CD4-positive, alpha-beta T cell (primary cell): Measurements from ENCODE around the gene ATG16L1. TPM values are rescaled to one million over a fixed set of nuclear protein-coding genes. Genes with fewer than 3 reads are reported as not detected.
A peak's percentile ranks its signal among the peaks of the same experiment; 100 is the strongest.

ENCODE experiments used
- ATAC-seq: fragments of 200-7000 bp; cut with Tn5 transposase; one replicate; pipeline ENCODE4 v1.10.0; 2022; ENCODE audit warnings: mild to moderate bottlenecking; ENCODE audit not compliant: poor library complexity
- CTCF ChIA-PET: fragments of 350-600 bp; sonication (Branson Sonifier 250); formaldehyde crosslinking; loops from one replicate; lab custom pipeline; 2021; ENCODE audit warnings: antibody characterized with exemption, inconsistent platforms; lab: Charles Lee
- POLR2A ChIA-PET: fragments of 350-600 bp; sonication (Branson Sonifier 250); formaldehyde crosslinking; loops from one replicate; lab custom pipeline; 2021; ENCODE audit warnings: antibody characterized with exemption, inconsistent platforms; lab: Charles Lee
- DNase-seq, 14 experiments: peaks; one replicate each; pipeline ENCODE4 v3.0.0-alpha.2; 2013 to 2020; ENCODE audit warnings: mixed read lengths in 2 of 14
- H3K27ac ChIP-seq, 2 donors: one replicate each; pipeline versions ENCODE4 v1.5.1 to v1.7.0; 2013; ENCODE audit warnings: low read length in 2 of 2, low read depth in 1 of 2, mild to moderate bottlenecking in 1 of 2
- H3K27me3 ChIP-seq, 2 experiments: 1 replicate in 1 of 2; 2 replicates in 1 of 2; pipeline versions ENCODE4 v1.6.1 to v1.7.0; 2013; ENCODE audit warnings: low read length in 2 of 2, control low read depth in 1 of 2, mild to moderate bottlenecking in 1 of 2, moderate library complexity in 1 of 2; ENCODE audit not compliant: insufficient read depth in 2 of 2, control insufficient read depth in 1 of 2
- H3K36me3 ChIP-seq: one replicate; pipeline ENCODE4 v1.6.1; 2013; ENCODE audit warnings: low read length, control low read depth; ENCODE audit not compliant: insufficient read depth
- H3K4me1 ChIP-seq: one replicate; pipeline ENCODE4 v1.6.1; 2013; ENCODE audit warnings: low read length, control low read depth; ENCODE audit not compliant: insufficient read depth
- H3K4me3 ChIP-seq: one replicate; pipeline ENCODE4 v1.5.1; 2013; ENCODE audit warnings: mild to moderate bottlenecking, low read length, moderate library complexity
- H3K9me3 ChIP-seq, 2 experiments: 1 replicate in 1 of 2; 2 replicates in 1 of 2; pipeline versions ENCODE4 v1.6.1 to v1.7.0; 2013; ENCODE audit warnings: low read length in 2 of 2, mild to moderate bottlenecking in 2 of 2, control low read depth in 1 of 2, moderate library complexity in 1 of 2; ENCODE audit not compliant: control insufficient read depth in 1 of 2, insufficient read depth in 1 of 2
- H3K27ac Mint-ChIP-seq: one replicate; pipeline ENCODE4 v1.8.0; 2020; ENCODE audit warnings: mixed read lengths
- H3K27me3 Mint-ChIP-seq: one replicate; pipeline ENCODE4 v1.8.0; 2021; ENCODE audit warnings: mixed read lengths
- H3K36me3 Mint-ChIP-seq: one replicate; pipeline ENCODE4 v1.8.0; 2021; ENCODE audit warnings: low read depth, mixed read lengths
- H3K4me1 Mint-ChIP-seq: one replicate; pipeline ENCODE4 v1.8.0; 2021; ENCODE audit warnings: low read depth, mixed read lengths
- H3K4me3 Mint-ChIP-seq: one replicate; pipeline ENCODE4 v1.8.0; 2020; ENCODE audit warnings: mild to moderate bottlenecking, mixed read lengths
- H3K9me3 Mint-ChIP-seq: one replicate; pipeline ENCODE4 v1.8.0; 2020; ENCODE audit warnings: mixed read lengths
- CTCF ChIP-seq: fragments of 200-600 bp; IDR thresholded peaks from one replicate; pipeline ENCODE4 v1.8.0; 2022; ENCODE audit warnings: antibody characterized with exemption, mild to moderate bottlenecking
- intact Hi-C, 2 experiments: fragments of 100-400 bp; cut with DNase I in 1 of 2; cut with micrococcal nuclease in 1 of 2; formaldehyde crosslinking; loops; one replicate each; pipeline versions ENCODE4 v1.15.1 to v1.9.0; 2023 to 2025; cut with DNase I, micrococcal nuclease
- total RNA-seq, 174 experiments: library from RNA in 2 of 174; stranded (reverse) in 2 of 174; gene quantifications; one replicate each; pipeline ENCODE4 v1.2.3 and lab custom pipeline; 2021 to 2026

ATG16L1 gene
- total RNA-seq, 2 experiments from 2014 or later: 134 to 135 TPM

- H3K4me1 ChIP-seq: peaks cover 67% of the 10 kb centered on the region
- TF ChIP-seq CTCF: no peak
- H3K36me3 ChIP-seq: no peaks in the 10 kb centered on the region
- CTCF ChIA-PET: interaction anchor here (3.6 kb wide), 1 partner anchor 9 kb away, joined by 19 read pairs; the partner anchor contains the start of gene ATG16L1
- POLR2A ChIA-PET: interaction anchor here (0.6 to 3.8 kb wide), 5 partner anchors 9 to 1224 kb away, joined by 3 to 21 read pairs (median 10); partner anchors contain the start of gene ATG16L1
- intact Hi-C loops: no loop called here
- H3K4me3 ChIP-seq: no peak overlapping the region
- no peaks in the 10 kb centered on the region for H3K36me3 Mint-ChIP-seq
- no peaks in the 10 kb centered on the region for H3K27me3 Mint-ChIP-seq
- no peaks in the 10 kb centered on the region for H3K27me3 ChIP-seq
- no peaks in the 10 kb centered on the region for H3K9me3 Mint-ChIP-seq
- DNase-seq (no peak), ATAC-seq (no peak)
- H3K9me3 ChIP-seq: peaks cover 0 to 5% of the 10 kb centered on the region in 2 experiments
- peaks cover 70% of the 10 kb centered on the region for H3K4me1 Mint-ChIP-seq
- H3K27ac ChIP-seq: no peak overlapping the region
- no peak overlapping the region for H3K4me3 Mint-ChIP-seq
- H3K27ac Mint-ChIP-seq: peak overlapping the region; percentile 82
These were observed 9.7 kb upstream of the ATG16L1 start for GRCh38 chr2:233241803-233242202.

GRCh38 chr2:233242231-233242927 lies 9.1 kb upstream of the ATG16L1 start:
- H3K4me1 ChIP-seq: peaks cover 66% of the 10 kb centered on the region
- H3K9me3 ChIP-seq: peaks cover 0 to 5% of the 10 kb centered on the region in 2 experiments
- H3K27me3 ChIP-seq: no peaks in the 10 kb centered on the region
- no peak overlapping the region for H3K27ac ChIP-seq
- Mint-ChIP-seq H3K4me1 (peaks cover 69% of the 10 kb centered on the region), H3K27me3 (no peaks in the 10 kb centered on the region), H3K27ac (peak overlapping the region; percentile 82), H3K4me3 (no peak overlapping the region), H3K36me3 (no peaks in the 10 kb centered on the region), H3K9me3 (no peaks in the 10 kb centered on the region)
- no peak for ATAC-seq
- CTCF ChIA-PET: interaction anchor here (0.7 to 3.6 kb wide), 2 partner anchors 9 kb away, joined by 3 to 19 read pairs; partner anchors contain the start of gene ATG16L1
- POLR2A ChIA-PET: interaction anchor here (2.0 to 3.8 kb wide), 3 partner anchors 8 to 26 kb away, joined by 10 to 21 read pairs (median 17); partner anchors contain the start of gene ATG16L1
- peak in 3 of 14 experiments; percentile 16 to 57 (median 45) for DNase-seq
- H3K4me3 ChIP-seq: no peak overlapping the region
- no peak for TF ChIP-seq CTCF
- intact Hi-C loops: no loop called here
- H3K36me3 ChIP-seq: no peaks in the 10 kb centered on the region

GRCh38 chr2:233243348-233243747 lies 8.1 kb upstream of the ATG16L1 start:
- Histone ChIP-seq H3K9me3 (peaks cover 0 to 5% of the 10 kb centered on the region in 2 experiments), H3K27ac (no peak overlapping the region), H3K36me3 (no peaks in the 10 kb centered on the region), H3K4me1 (peaks cover 66% of the 10 kb centered on the region), H3K4me3 (no peak overlapping the region), H3K27me3 (no peaks in the 10 kb centered on the region)
- Mint-ChIP-seq H3K4me1 (peaks cover 67% of the 10 kb centered on the region), H3K27ac (peak overlapping the region; percentile 49), H3K9me3 (no peaks in the 10 kb centered on the region), H3K36me3 (no peaks in the 10 kb centered on the region), H3K27me3 (no peaks in the 10 kb centered on the region), H3K4me3 (no peak overlapping the region)
- no peak for DNase-seq
- ChIA-PET POLR2A (no interaction called here), CTCF (interaction anchor here (0.7 kb wide), 1 partner anchor 8 kb away, joined by 3 read pairs; the partner anchor contains the start of gene ATG16L1)
- no peak for ATAC-seq
- intact Hi-C loops: no loop called here
- TF ChIP-seq CTCF: no peak
